SH-SY5Y (cell line): ENCODE data around the gene TRABD2B.

Source experiments
- GATA2 ChIP-seq: IDR thresholded peaks from 2 replicates; pipeline ENCODE4 v1.6.1; 2011; ENCODE audit warnings: mild to moderate bottlenecking, low read depth, low read length
- GATA3 ChIP-seq: IDR thresholded peaks from 2 replicates; pipeline ENCODE4 v1.6.1; 2011; ENCODE audit warnings: low read depth, mild to moderate bottlenecking, low read length, moderate library complexity

- TF ChIP-seq GATA2 (no peak), GATA3 (no peak)
Observed at GRCh38 chr1:47912756-47913155, 84.4 kb downstream of the TRABD2B start.
